Type B pancreatic cell (in vitro differentiated cells): ENCODE data around the gene MTMR2. TPM values are rescaled to one million over a fixed set of nuclear protein-coding genes. Genes with fewer than 3 reads are reported as not detected.

Experiments
- DNase-seq: peaks from one replicate; pipeline ENCODE4 v3.0.0; 2021; ENCODE audit warnings: mixed read lengths; ENCODE audit not compliant: unreplicated experiment; ENCODE audit errors: extremely low spot score
- H3K27ac Mint-ChIP-seq: 2 replicates; pipeline ENCODE4 v1.8.0; 2021; ENCODE audit warnings: mild to moderate bottlenecking, mixed read lengths
- H3K27me3 Mint-ChIP-seq: 2 replicates; pipeline ENCODE4 v1.8.0; 2021; ENCODE audit warnings: mixed read lengths
- H3K36me3 Mint-ChIP-seq: 2 replicates; pipeline ENCODE4 v1.8.0; 2021; ENCODE audit warnings: mixed read lengths
- H3K4me1 Mint-ChIP-seq: one replicate; pipeline ENCODE4 v1.8.0; 2021; ENCODE audit warnings: mixed read lengths; ENCODE audit not compliant: unreplicated experiment
- H3K4me3 Mint-ChIP-seq: 2 replicates; pipeline ENCODE4 v1.8.0; 2021; ENCODE audit warnings: mild to moderate bottlenecking, mixed read lengths
- H3K9me3 Mint-ChIP-seq: 2 replicates; pipeline ENCODE4 v1.8.0; 2021; ENCODE audit warnings: mixed read lengths
- CTCF ChIP-seq: fragments of 200-600 bp; sonication (generic); conservative IDR thresholded peaks from 2 replicates; pipeline ENCODE4 v1.5.0; 2021; ENCODE audit warnings: antibody characterized with exemption, mild to moderate bottlenecking
- total RNA-seq: library from RNA; stranded (reverse); gene quantifications from 2 replicates; pipeline ENCODE4 v1.2.1, GENCODE V29; 2021; ENCODE audit warnings: low replicate concordance

Gene MTMR2
- total RNA-seq, 1 donor from 2014 or later = 38.9 TPM

GRCh38 chr11:95907476-95907875, 16.4 kb downstream of the MTMR2 start:
- no peak for TF ChIP-seq CTCF
- Mint-ChIP-seq H3K4me1 (no peaks in the 10 kb centered on the region), H3K9me3 (no peaks in the 10 kb centered on the region), H3K36me3 (peaks cover 15% of the 10 kb centered on the region), H3K27ac (no peak overlapping the region), H3K4me3 (no peak overlapping the region), H3K27me3 (no peaks in the 10 kb centered on the region)
- DNase-seq = no peak

- Mint-ChIP-seq H3K4me1 (no peaks in the 10 kb centered on the region), H3K4me3 (no peak overlapping the region), H3K36me3 (peaks cover 15% of the 10 kb centered on the region), H3K27me3 (no peaks in the 10 kb centered on the region), H3K27ac (no peak overlapping the region), H3K9me3 (no peaks in the 10 kb centered on the region)
- no peak for DNase-seq
- no peak for TF ChIP-seq CTCF
Observed at GRCh38 chr11:95904009-95904650, 19.8 kb downstream of the MTMR2 start.

GRCh38 chr11:95898782-95899181, 25.1 kb downstream of the MTMR2 start:
- no peak for TF ChIP-seq CTCF
- Mint-ChIP-seq H3K27me3 (no peaks in the 10 kb centered on the region), H3K9me3 (no peaks in the 10 kb centered on the region), H3K4me3 (no peak overlapping the region), H3K27ac (no peak overlapping the region), H3K36me3 (peaks cover 4% of the 10 kb centered on the region), H3K4me1 (peaks cover 7% of the 10 kb centered on the region)
- DNase-seq = no peak

- TF ChIP-seq CTCF = no peak
- Mint-ChIP-seq H3K27ac (no peak overlapping the region), H3K27me3 (no peaks in the 10 kb centered on the region), H3K4me1 (peaks cover 7% of the 10 kb centered on the region), H3K36me3 (peaks cover 4% of the 10 kb centered on the region), H3K4me3 (no peak overlapping the region), H3K9me3 (no peaks in the 10 kb centered on the region)
- DNase-seq = no peak
Observed at GRCh38 chr11:95897731-95898130, 26.2 kb downstream of the MTMR2 start.

GRCh38 chr11:95895815-95896214, 28.1 kb downstream of the MTMR2 start:
- H3K4me3 Mint-ChIP-seq = no peak overlapping the region
- peaks cover 4% of the 10 kb centered on the region for H3K36me3 Mint-ChIP-seq
- no peak for DNase-seq
- H3K9me3 Mint-ChIP-seq = no peaks in the 10 kb centered on the region
- no peak for TF ChIP-seq CTCF
- no peak overlapping the region for H3K27ac Mint-ChIP-seq
- peaks cover 7% of the 10 kb centered on the region for H3K4me1 Mint-ChIP-seq
- H3K27me3 Mint-ChIP-seq = no peaks in the 10 kb centered on the region
